ENCODE measurements around the gene NHS.

GRCh38 chrX:17605676-17606075 is 230.7 kb downstream of the NHS start:
- TF ChIP-seq, protein P1, sequence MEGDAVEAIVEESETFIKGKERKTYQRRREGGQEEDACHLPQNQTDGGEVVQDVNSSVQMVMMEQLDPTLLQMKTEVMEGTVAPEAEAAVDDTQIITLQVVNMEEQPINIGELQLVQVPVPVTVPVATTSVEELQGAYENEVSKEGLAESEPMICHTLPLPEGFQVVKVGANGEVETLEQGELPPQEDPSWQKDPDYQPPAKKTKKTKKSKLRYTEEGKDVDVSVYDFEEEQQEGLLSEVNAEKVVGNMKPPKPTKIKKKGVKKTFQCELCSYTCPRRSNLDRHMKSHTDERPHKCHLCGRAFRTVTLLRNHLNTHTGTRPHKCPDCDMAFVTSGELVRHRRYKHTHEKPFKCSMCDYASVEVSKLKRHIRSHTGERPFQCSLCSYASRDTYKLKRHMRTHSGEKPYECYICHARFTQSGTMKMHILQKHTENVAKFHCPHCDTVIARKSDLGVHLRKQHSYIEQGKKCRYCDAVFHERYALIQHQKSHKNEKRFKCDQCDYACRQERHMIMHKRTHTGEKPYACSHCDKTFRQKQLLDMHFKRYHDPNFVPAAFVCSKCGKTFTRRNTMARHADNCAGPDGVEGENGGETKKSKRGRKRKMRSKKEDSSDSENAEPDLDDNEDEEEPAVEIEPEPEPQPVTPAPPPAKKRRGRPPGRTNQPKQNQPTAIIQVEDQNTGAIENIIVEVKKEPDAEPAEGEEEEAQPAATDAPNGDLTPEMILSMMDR (IDR thresholded peaks at IDR 0.05) = no peak
- TF ChIP-seq POLR2AphosphoS5 (IDR thresholded peaks at IDR 0.05; ENCODE audit: insufficient read depth in 1 of 2, low read depth in 1 of 2) = no peak

Measured in vagina (tissue), 2 donors.